Cortex of kidney (tissue), 1 donor: ENCODE results near the gene RRP9.

ENCODE experiments used
- DNase-seq: peaks from one replicate; lab custom pipeline; 2025; lab: John Stamatoyannopoulos, UW

RRP9 gene

GRCh38 chr3:51971350-51971749, 29.6 kb upstream of the RRP9 start:
- DNase-seq, result no peak

DNA sequence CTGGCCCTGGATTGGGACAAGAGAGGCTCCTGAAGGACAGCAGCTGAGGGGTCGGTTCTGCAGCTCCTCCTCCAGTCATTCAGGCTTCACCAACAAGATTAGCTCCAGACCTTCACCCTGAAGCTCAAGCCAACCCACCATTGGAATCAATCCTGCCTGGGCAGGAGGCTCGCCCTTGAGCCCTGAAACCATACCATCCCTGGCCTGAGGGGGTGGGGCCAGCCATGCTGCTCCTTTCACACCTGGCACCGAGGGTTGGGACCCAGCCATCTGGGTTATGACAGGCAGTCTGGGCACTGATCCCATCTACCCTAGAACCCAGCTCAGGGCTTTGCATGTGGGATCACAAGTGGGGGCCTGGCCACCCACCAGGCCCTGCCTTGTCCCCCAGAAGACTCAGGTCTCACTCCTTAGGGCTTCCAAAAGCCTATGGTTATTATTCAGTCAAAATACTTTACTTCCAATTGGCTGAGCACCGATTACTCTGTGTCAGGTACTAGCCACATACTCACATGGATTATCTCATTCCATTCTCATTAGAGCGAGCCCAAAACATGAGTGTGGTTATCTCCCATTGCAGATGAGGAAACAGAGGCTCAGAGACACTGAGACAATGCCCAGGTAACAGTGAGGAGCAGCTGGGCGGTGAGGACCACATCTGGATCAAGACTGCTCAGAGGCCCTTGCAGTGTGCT, 29.0 kb upstream of the RRP9 start:
- DNase-seq, result no peak

DNA sequence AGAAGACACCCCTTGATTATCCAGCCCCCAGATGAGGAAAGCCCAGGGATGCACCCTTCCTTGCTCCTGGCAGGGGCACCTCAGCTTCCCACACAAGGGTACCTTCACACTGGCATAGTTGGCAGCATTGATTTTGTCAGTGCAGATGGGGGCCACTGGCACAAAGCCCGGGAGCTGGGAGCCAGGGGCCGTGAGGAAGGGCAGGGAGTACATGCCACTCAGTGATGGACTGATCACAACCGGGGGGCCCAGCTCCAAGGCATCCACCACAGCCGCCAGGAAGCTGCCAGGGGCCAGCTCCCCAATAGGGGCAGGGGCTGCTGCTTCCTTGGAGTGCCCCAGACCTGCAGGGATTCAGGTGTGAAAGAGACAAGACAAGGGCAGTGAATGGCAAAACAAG, 28.1 kb upstream of the RRP9 start:
- no peak for DNase-seq

GRCh38 chr3:51968883-51969678, 27.4 kb upstream of the RRP9 start:
- DNase-seq, result no peak

- DNase-seq, result no peak
Observed at GRCh38 chr3:51968170-51968775, 26.6 kb upstream of the RRP9 start.

DNA sequence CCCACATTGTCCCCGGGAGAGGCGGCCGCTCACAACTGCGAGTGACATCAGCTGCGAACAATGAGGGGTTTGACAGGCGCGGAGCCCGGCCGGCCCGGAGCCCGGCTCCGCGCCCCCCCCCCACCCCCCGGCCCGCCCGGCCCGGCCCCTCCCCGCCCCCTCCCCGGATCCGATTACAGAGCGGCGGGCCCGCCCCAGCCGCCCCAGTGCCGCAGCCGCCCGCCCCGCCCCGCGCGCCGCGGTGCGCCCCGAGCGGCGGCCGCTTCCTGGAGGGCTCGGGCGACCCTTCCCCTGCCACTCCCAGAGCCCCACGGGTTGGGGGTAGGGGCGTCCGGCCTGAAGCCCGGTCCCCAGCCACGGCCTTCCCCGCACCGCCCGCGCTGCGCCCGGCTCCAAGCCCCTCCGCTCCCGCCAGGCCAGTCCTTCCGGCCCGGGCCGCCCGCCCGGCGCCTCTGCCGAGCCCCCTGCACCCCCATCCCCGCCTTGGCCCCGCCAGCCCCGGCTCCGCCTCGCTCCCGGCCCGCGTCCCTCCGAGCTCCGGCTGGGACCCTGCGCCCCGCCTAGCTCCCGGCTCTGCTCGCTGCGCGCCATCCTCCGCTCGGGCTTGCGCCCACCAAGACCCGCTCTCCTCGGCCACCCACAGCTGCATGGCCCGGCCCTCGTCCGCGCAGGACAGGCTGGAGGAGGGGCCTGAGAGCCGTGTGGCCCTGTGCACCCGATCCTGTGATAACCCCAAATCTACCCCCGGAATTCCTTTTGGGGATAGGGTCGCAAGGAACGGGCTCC, 25.9 kb upstream of the RRP9 start, which contains the start of gene PCBP4:
TSS of gene PCBP4 (minus strand) at position 71 of the 786 bp plus-strand sequence. CDS start 6,214 bp downstream, outside the sequence.
- no peak for DNase-seq

GRCh38 chr3:51966922-51967383, 25.2 kb upstream of the RRP9 start:
- DNase-seq, result no peak

DNA sequence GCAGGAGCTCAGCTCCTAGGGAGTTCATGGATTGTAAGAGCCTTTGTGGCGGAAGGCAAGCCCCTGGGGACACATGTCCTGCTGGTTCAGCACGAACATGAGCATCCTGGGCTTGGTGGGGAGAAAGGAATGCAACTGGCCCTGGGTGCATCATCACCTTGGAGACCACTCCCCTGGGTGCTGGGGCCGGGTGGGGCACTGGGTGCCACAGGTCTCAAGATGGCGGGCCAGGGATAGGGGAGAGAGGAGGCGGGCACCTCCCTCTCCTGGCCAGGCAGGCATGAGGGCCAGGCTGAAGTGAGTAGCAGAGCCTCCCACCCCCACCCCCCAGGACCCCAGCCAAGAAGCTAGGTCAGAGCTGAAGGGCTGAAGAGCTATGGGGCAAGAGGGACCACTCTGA, 24.8 kb upstream of the RRP9 start:
- no peak for DNase-seq

GRCh38 chr3:51966016-51966415, 24.3 kb upstream of the RRP9 start:
- DNase-seq, result no peak

- no peak for DNase-seq
Observed at GRCh38 chr3:51964521-51964920, 22.8 kb upstream of the RRP9 start.

DNA sequence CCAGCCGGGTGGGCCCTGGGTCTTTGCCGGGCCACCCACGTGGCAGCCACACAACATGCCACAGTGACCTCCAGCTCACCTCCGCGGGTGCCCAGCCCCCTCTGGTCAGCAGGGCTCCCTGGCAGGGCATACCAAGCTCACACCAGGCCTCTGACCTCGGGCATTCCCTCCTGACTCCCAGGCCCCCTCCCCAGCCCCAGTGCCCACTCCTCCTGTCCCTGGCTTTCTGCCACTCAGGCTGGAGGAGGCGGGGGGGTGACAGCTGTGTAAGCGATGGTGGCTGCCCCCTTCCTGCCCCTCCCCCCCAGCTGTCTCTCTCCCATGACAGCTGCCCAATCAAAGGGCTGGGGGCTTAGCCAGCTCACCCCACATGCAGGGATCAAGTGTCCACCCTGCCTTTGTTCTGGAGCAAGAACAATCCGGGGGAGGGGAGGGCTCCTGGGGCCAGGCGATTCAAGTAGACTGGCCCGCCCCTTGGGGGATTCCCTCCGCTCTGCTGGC, 22.3 kb upstream of the RRP9 start:
- no peak for DNase-seq

DNA sequence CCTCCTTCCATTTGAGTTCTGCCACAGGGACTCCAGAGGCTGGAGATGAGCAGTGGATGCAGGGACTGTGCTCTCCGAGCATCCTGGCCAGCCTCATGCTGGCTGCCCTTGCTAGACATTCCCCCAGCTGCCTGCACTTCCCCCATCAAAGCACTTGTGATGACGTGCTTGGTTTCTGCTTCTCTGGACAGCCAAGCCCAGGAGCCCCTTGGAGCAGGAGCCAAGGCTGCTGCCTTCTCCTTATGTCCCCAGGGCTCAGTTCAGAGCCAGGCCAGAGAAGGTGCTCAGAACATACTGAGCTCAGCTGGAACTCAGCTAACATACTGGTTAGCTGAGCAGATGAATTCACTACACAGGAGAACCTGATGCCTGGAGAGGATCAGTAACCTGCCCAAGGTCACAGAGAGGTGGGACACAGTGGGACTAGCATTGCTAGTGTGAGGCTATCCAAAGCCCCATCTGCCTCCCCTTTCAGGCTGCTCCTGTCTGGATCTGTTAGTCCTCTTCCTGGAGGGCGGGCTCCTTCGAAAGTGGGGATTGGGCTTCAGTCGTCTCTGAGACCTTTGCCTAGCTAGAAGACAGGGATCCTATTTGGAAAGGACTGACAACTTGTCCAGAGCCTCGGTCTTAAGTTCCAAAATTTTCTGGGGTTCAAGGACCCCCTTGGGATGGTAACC, 21.3 kb upstream of the RRP9 start:
- no peak for DNase-seq

GRCh38 chr3:51961602-51962569, 20.2 kb upstream of the RRP9 start:
- DNase-seq, result no peak

GRCh38 chr3:51961011-51961410, 19.3 kb upstream of the RRP9 start:
- no peak for DNase-seq

DNA sequence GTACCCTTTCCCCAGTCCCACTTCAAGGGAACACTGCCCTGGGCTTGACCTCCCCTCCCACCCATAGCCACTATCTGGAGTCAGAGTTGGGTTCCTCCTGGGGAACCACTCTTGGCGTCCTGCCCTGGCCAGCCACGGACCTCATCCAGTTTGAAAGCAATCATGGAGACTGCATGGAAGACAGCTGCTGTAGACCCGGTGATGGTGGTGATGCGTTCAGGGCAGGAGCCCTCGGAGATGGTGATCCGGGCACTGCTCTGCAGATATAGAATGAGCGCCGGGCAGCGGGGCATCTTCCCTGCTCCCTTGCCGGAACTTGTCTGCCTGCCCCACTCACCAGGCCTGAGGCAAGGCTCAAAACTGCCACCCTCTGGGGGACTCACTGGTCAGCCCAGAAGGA, 18.7 kb upstream of the RRP9 start:
- no peak for DNase-seq

- DNase-seq, result no peak
Observed at GRCh38 chr3:51959651-51960050, 17.9 kb upstream of the RRP9 start.

- DNase-seq, result no peak
Observed at GRCh38 chr3:51958603-51959521, 17.2 kb upstream of the RRP9 start.

GRCh38 chr3:51957520-51958205, 16.0 kb upstream of the RRP9 start:
- no peak for DNase-seq
